GM12878 (cell line): ENCODE data around the gene ACOX1. TPM values are rescaled to one million over a fixed set of nuclear protein-coding genes. Genes with fewer than 3 reads are reported as not detected.

Experiments used
- ATAC-seq: fragments of 200-7000 bp; cut with Tn5 transposase; 3 replicates; pipeline ENCODE4 v1.9.1; 2020; ENCODE audit warnings: mild to moderate bottlenecking, moderate library complexity
- BruUV-seq: library from RNA; stranded (reverse); fragments of 400-500 nt; replicated peaks from 2 replicates; lab custom pipeline; 2021; lab: Mats Ljungman, UMichigan
- CTCF ChIA-PET: fragments of 300-600 bp; sonication (Branson Sonifier 250); formaldehyde crosslinking; extraction: SDS; loops from one replicate; lab custom pipeline; 2021; ENCODE audit warnings: inconsistent platforms; lab: Yijun Ruan, JAX
- POLR2A ChIA-PET: fragments of 350-600 bp; formaldehyde crosslinking; extraction: SDS; loops from one replicate; lab custom pipeline; 2021; ENCODE audit warnings: inconsistent platforms; lab: Charles Lee
- RAD21 ChIA-PET: fragments of 300-600 bp; sonication (Branson Sonifier 250); formaldehyde crosslinking; loops from one replicate; lab custom pipeline; 2023; ENCODE audit warnings: antibody characterized with exemption; ENCODE audit not compliant: unreplicated experiment; lab: Charles Lee
- SMC1A ChIA-PET: fragments of 300-600 bp; sonication (Branson Sonifier 250); formaldehyde crosslinking; loops from one replicate; lab custom pipeline; 2023; ENCODE audit not compliant: unreplicated experiment, uncharacterized antibody; lab: Charles Lee
- DNase-seq: peaks from one replicate; pipeline ENCODE4 v3.0.0-alpha.2; 2011; ENCODE audit warnings: low read depth, low spot score
- FAIRE-seq: peaks from 3 replicates; lab custom pipeline; 2011; peaks lifted over from hg19 to GRCh38; lab: Jason Lieb, UNC
- H2AFZ ChIP-seq: 2 replicates; pipeline ENCODE4 v1.6.0; 2011; ENCODE audit warnings: low read depth, low read length, control low read depth; ENCODE audit not compliant: control insufficient read depth
- H3K27ac ChIP-seq: 2 replicates; pipeline ENCODE4 v1.5.1; 2011; ENCODE audit warnings: control low read depth; ENCODE audit not compliant: control insufficient read depth, insufficient read depth
- H3K27me3 ChIP-seq, 2 experiments: replicated peaks in 1 of 2; 2 replicates each; pipeline versions ENCODE4 v1.6.0 to v1.6.1; 2011; ENCODE audit warnings: low read length in 1 of 2; ENCODE audit not compliant: control insufficient read depth in 2 of 2, insufficient read depth in 2 of 2
- H3K36me3 ChIP-seq, 2 experiments: 2 replicates each; pipeline ENCODE4 v1.5.1; 2011; ENCODE audit warnings: low read length in 1 of 2; ENCODE audit not compliant: control insufficient read depth in 2 of 2, insufficient read depth in 2 of 2
- H3K4me1 ChIP-seq: 2 replicates; pipeline ENCODE4 v1.6.1; 2011; ENCODE audit warnings: mild to moderate bottlenecking, low read length, moderate library complexity, mixed read lengths; ENCODE audit not compliant: control insufficient read depth, insufficient read depth
- H3K4me2 ChIP-seq: 2 replicates; pipeline ENCODE4 v1.6.0; 2011; ENCODE audit warnings: control low read depth; ENCODE audit not compliant: control insufficient read depth, insufficient read depth
- H3K4me3 ChIP-seq: fragments of 200-600 bp; sonication (generic); 2 replicates; pipeline ENCODE4 v1.5.1; 2016
- H3K79me2 ChIP-seq: 2 replicates; pipeline ENCODE4 v1.6.0; 2011; ENCODE audit warnings: low read length; ENCODE audit not compliant: control insufficient read depth, insufficient read depth
- H3K9ac ChIP-seq: 2 replicates; pipeline ENCODE4 v1.8.0; 2011; ENCODE audit warnings: low read length, control low read depth, mixed read lengths; ENCODE audit not compliant: control insufficient read depth, insufficient read depth
- H3K9me3 ChIP-seq: replicated peaks from 3 replicates; pipeline ENCODE4 v1.5.1; 2011; ENCODE audit warnings: mild to moderate bottlenecking, low read length; ENCODE audit not compliant: control insufficient read depth, insufficient read depth
- H4K20me1 ChIP-seq: 2 replicates; pipeline ENCODE4 v1.6.0; 2011; ENCODE audit not compliant: control insufficient read depth, insufficient read depth
- CBX5 ChIP-seq: sonication (generic); IDR thresholded peaks from 2 replicates; pipeline ENCODE4 v1.6.1; 2016; ENCODE audit warnings: low read depth, moderate library complexity, mild to moderate bottlenecking, inconsistent platforms
- CREM ChIP-seq: IDR thresholded peaks from 2 replicates; pipeline ENCODE4 v1.6.1; 2014; ENCODE audit warnings: antibody characterized with exemption, low read depth
- HDGF ChIP-seq: fragments of 450-650 bp; IDR thresholded peaks from 2 replicates; pipeline ENCODE4 v1.6.1; 2016; ENCODE audit warnings: antibody characterized with exemption
- HSF1 ChIP-seq: fragments of 150-350 bp; IDR thresholded peaks from 2 replicates; pipeline ENCODE4 v1.6.1; 2014; ENCODE audit warnings: mild to moderate bottlenecking, low read depth, low read length
- JUND ChIP-seq: IDR thresholded peaks from 2 replicates; pipeline ENCODE4 v1.6.1; 2012; ENCODE audit warnings: low read depth, mild to moderate bottlenecking, low read length, improper control_type of control experiment, moderate library complexity
- MTA3 ChIP-seq: IDR thresholded peaks from 2 replicates; pipeline ENCODE4 v1.6.1; 2012; ENCODE audit warnings: low read length, inconsistent platforms, borderline replicate concordance
- NFYA ChIP-seq: IDR thresholded peaks from 2 replicates; pipeline ENCODE4 v1.6.1; 2011; ENCODE audit warnings: low read depth, mild to moderate bottlenecking, low read length, improper control_type of control experiment, borderline replicate concordance
- SRF ChIP-seq, 2 experiments: IDR thresholded peaks; 2 replicates each; pipeline ENCODE4 v1.6.1; 2011; ENCODE audit warnings: low read depth in 2 of 2, low read length in 2 of 2, mild to moderate bottlenecking in 1 of 2, moderate library complexity in 1 of 2
- SUPT20H ChIP-seq: IDR thresholded peaks from 2 replicates; pipeline ENCODE4 v1.6.1; 2011; ENCODE audit warnings: low read depth, mild to moderate bottlenecking, low read length, moderate library complexity, borderline replicate concordance; ENCODE audit not compliant: control insufficient read depth
- SUZ12 ChIP-seq: fragments of 200-600 bp; sonication (generic); IDR thresholded peaks from one replicate; pipeline ENCODE4 v1.6.1; 2018; ENCODE audit warnings: antibody characterized with exemption, mild to moderate bottlenecking; ENCODE audit not compliant: unreplicated experiment
- TCF7 ChIP-seq: IDR thresholded peaks from 2 replicates; pipeline ENCODE4 v1.6.1; 2014; ENCODE audit warnings: antibody characterized with exemption, borderline replicate concordance
- WRNIP1 ChIP-seq: IDR thresholded peaks from 2 replicates; pipeline ENCODE4 v1.6.1; 2011; ENCODE audit warnings: low read depth, low read length, improper control_type of control experiment, borderline replicate concordance
- ZZZ3 ChIP-seq: IDR thresholded peaks from 2 replicates; pipeline ENCODE4 v1.6.1; 2011; ENCODE audit warnings: low read depth; ENCODE audit not compliant: control insufficient read depth, insufficient read length
- WGBS: methylation state at CpG from one replicate; pipeline ENCODE4 v1.1.6; 2016; ENCODE audit warnings: low lambda C conversion rate; ENCODE audit not compliant: insufficient replicate concordance, insufficient coverage; ENCODE audit errors: missing lambda C conversion rate; 5-methylcytosine and 5-hydroxymethylcytosine counted together
- in situ Hi-C: fragments of 300-500 bp; cut with MboI; formaldehyde crosslinking; loops from 9 replicates; pipeline ENCODE4 v1.14.3; 2018; ENCODE audit warnings: mixed read lengths
- intact Hi-C: fragments of 100-400 bp; cut with micrococcal nuclease; formaldehyde crosslinking; loops from one replicate; pipeline ENCODE4 v1.14.2; 2022; ENCODE audit not compliant: unreplicated experiment
- polyA plus RNA-seq, 11 experiments: library from polyadenylated mRNA; depleted of rRNA in 4 of 11; unstranded in 6 of 11; stranded (reverse) in 5 of 11; fragments of >200 nt; fragmentation: Nextera tagmentation in 4 of 11; fragmentation: Illumina TruSeq in 1 of 11; extraction: Ambion mirVana in 4 of 11; extraction: Trizol in 1 of 11; gene quantifications; 1 replicate in 1 of 11; 2 replicates in 10 of 11; pipeline versions ENCODE4 v1.2.1 to v1.2.3, GENCODE V29; 2011 to 2016; ENCODE audit warnings: inconsistent platforms in 2 of 11, missing spikeins in 2 of 11, low read depth in 1 of 11
- total RNA-seq, 4 experiments: library from RNA; depleted of rRNA in 3 of 4; stranded (reverse); fragments of >200 nt in 3 of 4; fragmentation: Illumina TruSeq in 1 of 4; extraction: Trizol in 1 of 4; gene quantifications; 2 replicates each; pipeline versions ENCODE4 v1.2.1 to v1.2.3, GENCODE V29; 2013 to 2021
- TF ChIP-seq, protein P1 (sequence below): IDR thresholded peaks from 2 replicates; pipeline ENCODE4 v1.6.1; 2012; ENCODE audit warnings: low read depth, low read length, improper control_type of control experiment

The ACOX1 gene
- total and polyA plus RNA-seq, 10 of the 15 experiments (the other 5 are each of a cell fraction or from before 2014, with no cell fraction given) = 6.5 to 26.2 (median 21.6) TPM

DNA sequence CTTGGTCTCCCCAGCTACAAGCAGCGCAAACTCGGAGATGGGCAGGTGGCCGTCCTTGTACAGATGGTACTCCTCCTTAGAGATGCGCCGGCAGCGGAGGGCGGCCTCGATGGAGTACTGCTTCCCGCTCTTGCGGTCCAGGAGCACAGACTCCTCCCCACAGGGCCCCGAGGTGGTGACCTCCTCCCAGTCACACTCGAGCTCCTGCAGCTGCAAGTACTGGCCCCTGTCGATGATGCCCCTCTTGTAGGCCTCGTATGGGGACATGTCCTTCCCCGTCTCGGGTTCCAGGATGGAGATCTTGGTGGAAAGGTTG is 28.8 kb upstream of the ACOX1 start:
- Histone ChIP-seq H3K27me3 (no peaks in the 10 kb centered on the region), H3K9ac (no peak overlapping the region), H2AFZ (no peak overlapping the region), H4K20me1 (no peaks in the 10 kb centered on the region), H3K4me3 (no peak overlapping the region), H3K27ac (no peak overlapping the region), H3K9me3 (no peaks in the 10 kb centered on the region), H3K36me3 (no peaks in the 10 kb centered on the region), H3K4me1 (no peaks in the 10 kb centered on the region), H3K79me2 (no peaks in the 10 kb centered on the region), H3K4me2 (no peak overlapping the region)
- POLR2A ChIA-PET = interaction anchor here (0.5 kb wide), 1 partner anchor 334 kb away, joined by 4 read pairs; no protein-coding TSS in a partner anchor
- CTCF ChIA-PET = interaction anchor here (1.3 to 12.8 kb wide), 4 partner anchors 9 to 132 kb away, joined by 3 to 128 read pairs (median 4); partner anchors contain the start of gene MRPL38
- intact Hi-C loops = no loop called here
- WGBS = 71% methylated on average over 15 of the region's 16 CpGs
- FAIRE-seq (no peak), DNase-seq (no peak), ATAC-seq (no peak)
- SMC1A ChIA-PET = interaction anchor here (10.8 kb wide), 1 partner anchor 102 kb away, joined by 61 read pairs; the partner anchor contains the start of gene MRPL38
- TF ChIP-seq HDGF = no peak
- no peak for TF ChIP-seq JUND
- TF ChIP-seq, protein P1, sequence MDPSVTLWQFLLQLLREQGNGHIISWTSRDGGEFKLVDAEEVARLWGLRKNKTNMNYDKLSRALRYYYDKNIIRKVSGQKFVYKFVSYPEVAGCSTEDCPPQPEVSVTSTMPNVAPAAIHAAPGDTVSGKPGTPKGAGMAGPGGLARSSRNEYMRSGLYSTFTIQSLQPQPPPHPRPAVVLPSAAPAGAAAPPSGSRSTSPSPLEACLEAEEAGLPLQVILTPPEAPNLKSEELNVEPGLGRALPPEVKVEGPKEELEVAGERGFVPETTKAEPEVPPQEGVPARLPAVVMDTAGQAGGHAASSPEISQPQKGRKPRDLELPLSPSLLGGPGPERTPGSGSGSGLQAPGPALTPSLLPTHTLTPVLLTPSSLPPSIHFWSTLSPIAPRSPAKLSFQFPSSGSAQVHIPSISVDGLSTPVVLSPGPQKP = no peak
- in situ Hi-C loops = loop anchor here (5.0 kb wide), 1 partner anchor 101 kb away; no protein-coding TSS in a partner anchor
- no TSS peak for BruUV-seq
- RAD21 ChIA-PET = interaction anchor here (0.8 to 2.2 kb wide), 3 partner anchors 10 to 102 kb away, joined by 3 to 6 read pairs (median 5); no protein-coding TSS in a partner anchor

DNA sequence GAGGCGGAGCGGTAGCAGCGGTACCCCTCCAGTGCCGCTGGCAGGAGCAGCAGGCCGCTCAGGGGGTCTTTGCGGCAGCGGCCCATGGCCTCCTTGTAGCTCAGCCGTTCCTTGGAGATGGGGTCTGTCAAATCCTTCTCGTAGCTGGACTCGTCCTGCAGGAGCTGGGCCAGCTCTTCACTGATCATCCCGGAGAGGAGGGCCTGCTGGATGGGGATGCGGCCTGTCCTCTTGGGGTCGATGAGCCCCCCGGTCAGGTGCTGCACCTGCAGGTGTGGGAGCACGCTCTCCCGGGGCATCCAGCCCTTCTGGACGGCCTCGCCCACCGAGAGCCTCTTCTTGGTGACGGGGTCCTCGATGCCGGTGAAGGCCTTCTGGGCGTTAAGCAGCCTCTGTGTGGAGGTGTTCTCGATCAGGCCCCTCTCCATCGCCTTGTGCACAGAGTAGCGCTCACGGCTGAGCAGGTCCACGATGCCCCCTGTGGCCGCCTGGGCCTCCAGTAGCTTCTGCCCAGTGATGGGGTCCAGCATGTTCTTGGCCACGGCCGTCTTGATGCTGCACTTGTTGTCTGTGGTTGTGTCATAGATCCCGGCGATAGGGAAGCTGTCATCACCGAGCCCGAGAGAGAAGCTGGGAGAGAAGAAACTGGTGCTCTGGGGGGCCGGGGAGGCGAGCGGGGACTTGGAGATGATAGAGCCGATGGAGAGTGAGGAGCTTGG is 28.3 kb upstream of the ACOX1 start:
- no peak for FAIRE-seq
- SMC1A ChIA-PET = interaction anchor here (1.8 to 10.8 kb wide), 2 partner anchors 10 to 101 kb away, joined by 5 to 61 read pairs; partner anchors contain the start of gene MRPL38
- RAD21 ChIA-PET = interaction anchor here (1.5 to 2.2 kb wide), 2 partner anchors 11 to 102 kb away, joined by 5 to 6 read pairs; no protein-coding TSS in a partner anchor
- TF ChIP-seq NFYA (no peak), CBX5 (no peak), ZZZ3 (no peak), WRNIP1 (no peak), SUPT20H (no peak), SUZ12 (no peak), HSF1 (no peak), TCF7 (no peak), SRF (IDR thresholded peaks at IDR 0.05; ENCODE audit: low read depth in 2 of 2, low read length in 2 of 2) (no peak), MTA3 (no peak), CREM (no peak)

More for the DNA sequence above, 28.3 kb upstream of the ACOX1 start:
- Histone ChIP-seq H3K9ac (no peak overlapping the region), H3K4me2 (no peak overlapping the region), H3K79me2 (no peaks in the 10 kb centered on the region), H3K4me3 (no peak overlapping the region), H3K9me3 (no peaks in the 10 kb centered on the region), H3K27ac (no peak overlapping the region), H3K4me1 (no peaks in the 10 kb centered on the region), H2AFZ (no peak overlapping the region), H3K27me3 (no peaks in the 10 kb centered on the region), H3K36me3 (no peaks in the 10 kb centered on the region), H4K20me1 (no peaks in the 10 kb centered on the region)
- BruUV-seq = no TSS peak
- ChIA-PET POLR2A (no interaction called here), CTCF (interaction anchor here (0.6 to 12.8 kb wide), 5 partner anchors 8 to 132 kb away, joined by 3 to 128 read pairs (median 4); partner anchors contain the start of gene MRPL38)
- 64% methylated on average over 39 of the region's 39 CpGs for WGBS
- ATAC-seq = no peak
- in situ Hi-C loops (loop anchor here (5.0 kb wide), 1 partner anchor 100 kb away; no protein-coding TSS in a partner anchor), intact Hi-C loops (no loop called here)
- DNase-seq = no peak
